K562 (cell line): ENCODE measurements around the gene ANO10. TPM values are rescaled to one million over a fixed set of nuclear protein-coding genes. Genes with fewer than 3 reads are reported as not detected.

ENCODE experiments used
- BRF1 ChIP-seq: IDR thresholded peaks from 3 replicates; pipeline ENCODE4 v1.6.1; 2011; ENCODE audit warnings: borderline replicate concordance, mild to moderate bottlenecking; ENCODE audit not compliant: insufficient read length; ENCODE audit errors: extremely low read depth
- FOXA1 ChIP-seq: fragments of 450-650 bp; IDR thresholded peaks from 2 replicates; pipeline ENCODE4 v1.6.1; 2016; ENCODE audit warnings: mild to moderate bottlenecking, borderline replicate concordance
- FOXK1 ChIP-seq: sonication (generic); formaldehyde crosslinking; IDR thresholded peaks from 2 replicates; pipeline ENCODE4 v1.8.0; 2022; ENCODE audit warnings: missing genetic modification reagents, mild to moderate bottlenecking, borderline replicate concordance
- HNRNPLL ChIP-seq: fragments of 200-400 bp; formaldehyde crosslinking; IDR thresholded peaks from 2 replicates; pipeline ENCODE4 v1.6.1; 2017; ENCODE audit warnings: low read length, low read depth, mild to moderate bottlenecking; ENCODE audit not compliant: poor library complexity, severe bottlenecking
- LCOR ChIP-seq: sonication (generic); formaldehyde crosslinking; IDR thresholded peaks from 2 replicates; pipeline ENCODE4 v1.8.0; 2022; ENCODE audit warnings: mild to moderate bottlenecking, missing genetic modification reagents
- ZNF140 ChIP-seq: fragments of 250-450 bp; sonication (Bioruptor Pico); IDR thresholded peaks from 2 replicates; pipeline ENCODE4 v1.8.0; 2021; ENCODE audit warnings: moderate library complexity, mild to moderate bottlenecking, inconsistent platforms
- ZNF232 ChIP-seq: sonication (generic); formaldehyde crosslinking; IDR thresholded peaks from 2 replicates; pipeline ENCODE4 v1.8.0; 2022; ENCODE audit warnings: mild to moderate bottlenecking, missing genetic modification reagents
- polyA plus RNA-seq, 8 experiments: library from polyadenylated mRNA; depleted of rRNA in 4 of 8; stranded (reverse) in 5 of 8; unstranded in 3 of 8; fragments of >200 nt; fragmentation: Nextera tagmentation in 2 of 8; fragmentation: Illumina TruSeq in 1 of 8; extraction: Ambion mirVana in 2 of 8; extraction: Trizol in 1 of 8; gene quantifications; 2 replicates each; pipeline versions ENCODE4 v1.2.1 to v1.2.3, GENCODE V29; 2011 to 2014; ENCODE audit warnings: inconsistent platforms in 1 of 8, missing spikeins in 1 of 8
- total RNA-seq, 7 experiments: library from RNA; depleted of rRNA in 6 of 7; stranded (reverse); fragments of >200 nt in 6 of 7; fragmentation: Illumina TruSeq in 2 of 7; extraction: Trizol in 2 of 7; gene quantifications; 2 replicates each; pipeline versions ENCODE4 v1.2.1 to v1.2.3, GENCODE V29; 2011 to 2021; ENCODE audit warnings: low replicate concordance in 1 of 7
- TF ChIP-seq, protein P1 (sequence below): fragments of 450-650 bp; IDR thresholded peaks from 2 replicates; pipeline ENCODE4 v1.6.1; 2018; ENCODE audit warnings: mild to moderate bottlenecking, low read depth; ENCODE audit not compliant: partially characterized antibody
- TF ChIP-seq, protein P2 (sequence below): sonication (generic); formaldehyde crosslinking; IDR thresholded peaks from 2 replicates; pipeline ENCODE4 v1.8.1; 2022; ENCODE audit warnings: missing genetic modification reagents

ANO10 gene
- total and polyA plus RNA-seq, 9 of the 15 experiments (the other 6 are each of a cell fraction or from before 2014, with no cell fraction given): 6.4 to 46.0 (median 32.3) TPM

DNA sequence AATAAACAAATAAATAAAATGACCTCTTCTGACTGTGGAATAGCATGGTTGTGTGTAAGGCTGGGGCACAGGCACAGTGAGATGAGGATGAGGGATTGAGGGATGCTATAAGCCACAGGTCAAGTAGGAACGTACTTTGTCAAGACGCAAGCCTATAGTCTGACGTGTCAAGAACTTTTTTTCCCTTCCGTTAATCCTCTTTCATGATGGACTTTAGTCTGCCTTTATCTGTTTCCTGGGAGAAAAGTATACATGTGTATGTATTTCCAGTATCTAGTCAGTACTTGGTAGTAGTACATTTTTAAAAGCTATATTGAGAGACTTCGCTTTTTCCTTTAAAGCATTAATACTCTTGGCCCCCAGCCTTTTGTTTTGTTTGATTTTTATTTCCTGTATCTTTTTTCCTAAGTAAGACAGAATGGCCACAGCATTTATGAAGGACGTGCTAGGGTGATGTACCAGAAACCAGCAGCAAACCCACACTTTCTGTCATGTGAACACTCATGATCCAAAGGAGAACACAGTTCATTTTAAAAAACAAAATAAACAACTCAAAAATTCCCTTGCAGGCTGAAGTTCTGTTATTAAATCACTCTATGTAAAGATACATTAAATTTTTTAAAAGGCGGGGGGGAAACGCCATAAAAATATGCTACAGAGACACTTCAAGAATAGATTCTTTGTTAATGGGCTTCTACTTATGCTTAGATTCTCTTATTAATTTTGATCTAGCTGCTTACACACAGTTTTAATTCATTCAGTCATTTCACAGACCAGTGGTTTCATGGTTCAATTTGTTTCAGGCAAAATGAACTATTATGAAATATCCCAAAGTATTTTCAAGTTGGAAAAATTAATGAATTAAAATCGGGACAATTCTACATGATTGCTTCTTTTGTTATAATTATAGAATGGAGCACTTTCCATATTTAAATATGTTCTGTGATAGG lies 220.8 kb downstream of the ANO10 start (continued):
- TF ChIP-seq LCOR (no peak), FOXA1 (no peak), FOXK1 (CRISPR knock-in tag) (no peak), ZNF232 (CRISPR knock-in tag) (no peak), HNRNPLL (no peak), ZNF140 (CRISPR knock-in tag) (no peak), BRF1 (no peak)
- TF ChIP-seq, protein P1, sequence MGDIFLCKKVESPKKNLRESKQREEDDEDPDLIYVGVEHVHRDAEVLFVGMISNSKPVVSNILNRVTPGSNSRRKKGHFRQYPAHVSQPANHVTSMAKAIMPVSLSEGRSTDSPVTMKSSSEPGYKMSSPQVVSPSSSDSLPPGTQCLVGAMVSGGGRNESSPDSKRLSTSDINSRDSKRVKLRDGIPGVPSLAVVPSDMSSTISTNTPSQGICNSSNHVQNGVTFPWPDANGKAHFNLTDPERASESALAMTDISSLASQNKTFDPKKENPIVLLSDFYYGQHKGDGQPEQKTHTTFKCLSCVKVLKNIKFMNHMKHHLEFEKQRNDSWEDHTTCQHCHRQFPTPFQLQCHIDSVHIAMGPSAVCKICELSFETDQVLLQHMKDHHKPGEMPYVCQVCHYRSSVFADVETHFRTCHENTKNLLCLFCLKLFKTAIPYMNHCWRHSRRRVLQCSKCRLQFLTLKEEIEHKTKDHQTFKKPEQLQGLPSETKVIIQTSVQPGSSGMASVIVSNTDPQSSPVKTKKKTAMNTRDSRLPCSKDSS: no peak
- TF ChIP-seq, protein P2, sequence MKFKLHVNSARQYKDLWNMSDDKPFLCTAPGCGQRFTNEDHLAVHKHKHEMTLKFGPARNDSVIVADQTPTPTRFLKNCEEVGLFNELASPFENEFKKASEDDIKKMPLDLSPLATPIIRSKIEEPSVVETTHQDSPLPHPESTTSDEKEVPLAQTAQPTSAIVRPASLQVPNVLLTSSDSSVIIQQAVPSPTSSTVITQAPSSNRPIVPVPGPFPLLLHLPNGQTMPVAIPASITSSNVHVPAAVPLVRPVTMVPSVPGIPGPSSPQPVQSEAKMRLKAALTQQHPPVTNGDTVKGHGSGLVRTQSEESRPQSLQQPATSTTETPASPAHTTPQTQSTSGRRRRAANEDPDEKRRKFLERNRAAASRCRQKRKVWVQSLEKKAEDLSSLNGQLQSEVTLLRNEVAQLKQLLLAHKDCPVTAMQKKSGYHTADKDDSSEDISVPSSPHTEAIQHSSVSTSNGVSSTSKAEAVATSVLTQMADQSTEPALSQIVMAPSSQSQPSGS: no peak
